HepG2 (cell line): Measurements from ENCODE around the gene NPPA. TPM values are rescaled to one million over a fixed set of nuclear protein-coding genes. Genes with fewer than 3 reads are reported as not detected.

ENCODE experiments used
- CSRNP1 ChIP-seq: sonication (generic); formaldehyde crosslinking; IDR thresholded peaks from 2 replicates; pipeline ENCODE4 v1.8.1; 2023; ENCODE audit warnings: mild to moderate bottlenecking, missing genetic modification reagents
- SMARCE1 ChIP-seq: fragments of 450-650 bp; IDR thresholded peaks from 2 replicates; pipeline ENCODE4 v1.6.1; 2017; ENCODE audit warnings: borderline replicate concordance
- SOX5 ChIP-seq: IDR thresholded peaks from 2 replicates; pipeline ENCODE4 v1.6.1; 2016; ENCODE audit warnings: borderline replicate concordance
- ZNF878 ChIP-seq: sonication (generic); formaldehyde crosslinking; IDR thresholded peaks from 2 replicates; pipeline ENCODE4 v1.8.1; 2023; ENCODE audit warnings: mild to moderate bottlenecking, missing genetic modification reagents, moderate library complexity
- polyA plus RNA-seq, 8 experiments: library from polyadenylated mRNA; depleted of rRNA in 3 of 8; stranded (reverse) in 7 of 8; unstranded in 1 of 8; fragments of >200 nt; fragmentation: Illumina TruSeq in 4 of 8; extraction: Trizol in 4 of 8; gene quantifications; 2 replicates each; pipeline versions ENCODE4 v1.2.1 to v1.2.3, GENCODE V29; 2011 to 2016; ENCODE audit warnings: low read depth in 4 of 8, missing spikeins in 1 of 8, mixed read lengths in 1 of 8; ENCODE audit not compliant: insufficient read depth in 1 of 8
- total RNA-seq, 5 experiments: library from RNA; depleted of rRNA; stranded (reverse); fragments of >200 nt; fragmentation: Illumina TruSeq; extraction: Trizol; gene quantifications; 2 replicates each; pipeline ENCODE4 v1.2.3, GENCODE V29; 2016; ENCODE audit warnings: low read depth in 1 of 5
- TF ChIP-seq, protein P1 (sequence below): sonication (generic); formaldehyde crosslinking; IDR thresholded peaks from 2 replicates; pipeline ENCODE4 v1.4.0; 2020; ENCODE audit warnings: missing genetic modification reagents

The NPPA gene
- total and polyA plus RNA-seq, 2 of the 13 experiments (the other 11 are each of a cell fraction or from before 2014, with no cell fraction given): not detected

DNA sequence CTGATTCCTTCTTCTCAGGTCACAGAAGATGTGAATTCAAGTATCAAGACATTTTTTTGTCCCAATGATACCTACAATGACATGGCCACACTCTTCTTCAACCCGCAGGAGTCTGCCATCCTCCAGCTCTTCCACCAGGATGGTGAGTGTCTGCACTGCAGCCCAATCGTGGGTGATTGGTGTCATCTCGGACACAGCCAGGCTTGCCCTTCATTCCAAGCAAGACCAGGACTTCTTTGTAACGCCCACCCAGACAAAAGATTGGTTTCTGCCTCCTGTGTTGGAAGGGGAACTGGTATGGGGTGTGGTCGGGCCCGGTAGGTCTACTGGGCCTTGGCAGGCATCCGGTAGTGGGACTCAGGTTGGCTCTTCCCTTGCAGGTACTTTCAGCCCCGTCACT lies 14.1 kb downstream of the NPPA start (continued):
- TF ChIP-seq, protein P1, sequence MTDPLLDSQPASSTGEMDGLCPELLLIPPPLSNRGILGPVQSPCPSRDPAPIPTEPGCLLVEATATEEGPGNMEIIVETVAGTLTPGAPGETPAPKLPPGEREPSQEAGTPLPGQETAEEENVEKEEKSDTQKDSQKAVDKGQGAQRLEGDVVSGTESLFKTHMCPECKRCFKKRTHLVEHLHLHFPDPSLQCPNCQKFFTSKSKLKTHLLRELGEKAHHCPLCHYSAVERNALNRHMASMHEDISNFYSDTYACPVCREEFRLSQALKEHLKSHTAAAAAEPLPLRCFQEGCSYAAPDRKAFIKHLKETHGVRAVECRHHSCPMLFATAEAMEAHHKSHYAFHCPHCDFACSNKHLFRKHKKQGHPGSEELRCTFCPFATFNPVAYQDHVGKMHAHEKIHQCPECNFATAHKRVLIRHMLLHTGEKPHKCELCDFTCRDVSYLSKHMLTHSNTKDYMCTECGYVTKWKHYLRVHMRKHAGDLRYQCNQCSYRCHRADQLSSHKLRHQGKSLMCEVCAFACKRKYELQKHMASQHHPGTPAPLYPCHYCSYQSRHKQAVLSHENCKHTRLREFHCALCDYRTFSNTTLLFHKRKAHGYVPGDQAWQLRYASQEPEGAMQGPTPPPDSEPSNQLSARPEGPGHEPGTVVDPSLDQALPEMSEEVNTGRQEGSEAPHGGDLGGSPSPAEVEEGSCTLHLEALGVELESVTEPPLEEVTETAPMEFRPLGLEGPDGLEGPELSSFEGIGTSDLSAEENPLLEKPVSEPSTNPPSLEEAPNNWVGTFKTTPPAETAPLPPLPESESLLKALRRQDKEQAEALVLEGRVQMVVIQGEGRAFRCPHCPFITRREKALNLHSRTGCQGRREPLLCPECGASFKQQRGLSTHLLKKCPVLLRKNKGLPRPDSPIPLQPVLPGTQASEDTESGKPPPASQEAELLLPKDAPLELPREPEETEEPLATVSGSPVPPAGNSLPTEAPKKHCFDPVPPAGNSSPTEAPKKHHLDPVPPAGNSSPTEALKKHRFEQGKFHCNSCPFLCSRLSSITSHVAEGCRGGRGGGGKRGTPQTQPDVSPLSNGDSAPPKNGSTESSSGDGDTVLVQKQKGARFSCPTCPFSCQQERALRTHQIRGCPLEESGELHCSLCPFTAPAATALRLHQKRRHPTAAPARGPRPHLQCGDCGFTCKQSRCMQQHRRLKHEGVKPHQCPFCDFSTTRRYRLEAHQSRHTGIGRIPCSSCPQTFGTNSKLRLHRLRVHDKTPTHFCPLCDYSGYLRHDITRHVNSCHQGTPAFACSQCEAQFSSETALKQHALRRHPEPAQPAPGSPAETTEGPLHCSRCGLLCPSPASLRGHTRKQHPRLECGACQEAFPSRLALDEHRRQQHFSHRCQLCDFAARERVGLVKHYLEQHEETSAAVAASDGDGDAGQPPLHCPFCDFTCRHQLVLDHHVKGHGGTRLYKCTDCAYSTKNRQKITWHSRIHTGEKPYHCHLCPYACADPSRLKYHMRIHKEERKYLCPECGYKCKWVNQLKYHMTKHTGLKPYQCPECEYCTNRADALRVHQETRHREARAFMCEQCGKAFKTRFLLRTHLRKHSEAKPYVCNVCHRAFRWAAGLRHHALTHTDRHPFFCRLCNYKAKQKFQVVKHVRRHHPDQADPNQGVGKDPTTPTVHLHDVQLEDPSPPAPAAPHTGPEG (CRISPR knock-in tag): no peak
- TF ChIP-seq ZNF878 (CRISPR knock-in tag) (no peak), SOX5 (no peak), SMARCE1 (no peak), CSRNP1 (CRISPR knock-in tag) (no peak)
